Left ventricle myocardium inferior (tissue), 1 donor: ENCODE results near the gene GBA2. TPM values are rescaled to one million over a fixed set of nuclear protein-coding genes. Genes with fewer than 3 reads are reported as not detected.
A peak's percentile ranks its signal among the peaks of the same experiment; 100 is the strongest.

ENCODE experiments used
- DNase-seq: peaks from one replicate; pipeline ENCODE4 v3.0.0-alpha.2; 2020
- H3K27ac ChIP-seq: fragments of 200-600 bp; replicated peaks from 2 replicates; pipeline ENCODE4 v1.8.0; 2021
- H3K27me3 ChIP-seq: fragments of 200-600 bp; 2 replicates; pipeline ENCODE4 v1.8.0; 2021; ENCODE audit warnings: low read depth
- H3K36me3 ChIP-seq: fragments of 200-600 bp; 2 replicates; pipeline ENCODE4 v1.8.0; 2021
- H3K4me1 ChIP-seq: fragments of 200-600 bp; 2 replicates; pipeline ENCODE4 v1.8.0; 2021
- H3K4me3 ChIP-seq: fragments of 200-600 bp; 2 replicates; pipeline ENCODE4 v1.8.0; 2021; ENCODE audit warnings: mild to moderate bottlenecking, moderate library complexity
- H3K9me3 ChIP-seq: fragments of 200-600 bp; replicated peaks from 2 replicates; pipeline ENCODE4 v1.8.0; 2021
- CTCF ChIP-seq: fragments of 200-600 bp; IDR thresholded peaks from 2 replicates; pipeline ENCODE4 v1.8.0; 2021; ENCODE audit warnings: antibody characterized with exemption, mild to moderate bottlenecking, borderline replicate concordance
- intact Hi-C: fragments of 100-400 bp; cut with micrococcal nuclease; formaldehyde crosslinking; loops from one replicate; pipeline ENCODE4 v1.11.0; 2022
- total RNA-seq: library from RNA; stranded (reverse); fragmentation: NEBNext Ultra II Directional; extraction: Animal tissue kit (Norgen Biotek cat#: 25700); gene quantifications from one replicate; pipeline ENCODE4 v1.2.1, GENCODE V29; 2021
- donor health status: DM: no; HTN: yes; CAD: no; lungs with severe emphysema.

The GBA2 gene
- total RNA-seq, 1 donor from 2014 or later = 75.0 TPM

- intact Hi-C loops = no loop called here
- peaks cover 53% of the 10 kb centered on the region for H3K36me3 ChIP-seq
These were observed 3.5 kb downstream of the GBA2 start for GRCh38 chr9:35745569-35745968.

GRCh38 chr9:35743880-35744518, 5.0 kb downstream of the GBA2 start:
- no peak for DNase-seq
- peak overlapping the region; percentile 43 for H3K27ac ChIP-seq
- H3K4me3 ChIP-seq = no peak overlapping the region
- H3K9me3 ChIP-seq = no peaks in the 10 kb centered on the region
- H3K4me1 ChIP-seq = peaks cover 65% of the 10 kb centered on the region
- peaks cover 66% of the 10 kb centered on the region for H3K36me3 ChIP-seq
- no peak for TF ChIP-seq CTCF
- H3K27me3 ChIP-seq = no peaks in the 10 kb centered on the region
- intact Hi-C loops = no loop called here

More at GRCh38 chr9:35745569-35745968, 3.5 kb downstream of the GBA2 start:
- H3K4me3 ChIP-seq = peak overlapping the region; percentile 80
- no peak for DNase-seq
- peaks cover 80% of the 10 kb centered on the region for H3K4me1 ChIP-seq
- no peak for TF ChIP-seq CTCF
- H3K9me3 ChIP-seq = no peaks in the 10 kb centered on the region
- H3K27me3 ChIP-seq = no peaks in the 10 kb centered on the region
- H3K27ac ChIP-seq = peak overlapping the region; percentile 34

GRCh38 chr9:35743452-35743851, 5.6 kb downstream of the GBA2 start:
- H3K4me1 ChIP-seq = peaks cover 62% of the 10 kb centered on the region
- intact Hi-C loops = no loop called here
- TF ChIP-seq CTCF = no peak
- H3K27ac ChIP-seq = no peak overlapping the region
- peaks cover 72% of the 10 kb centered on the region for H3K36me3 ChIP-seq
- no peak overlapping the region for H3K4me3 ChIP-seq
- no peaks in the 10 kb centered on the region for H3K27me3 ChIP-seq
- DNase-seq = no peak
- H3K9me3 ChIP-seq = no peaks in the 10 kb centered on the region

- peaks cover 49% of the 10 kb centered on the region for H3K4me1 ChIP-seq
- intact Hi-C loops = no loop called here
- H3K27ac ChIP-seq = no peak overlapping the region
- no peaks in the 10 kb centered on the region for H3K27me3 ChIP-seq
- TF ChIP-seq CTCF = no peak
- peaks cover 89% of the 10 kb centered on the region for H3K36me3 ChIP-seq
- no peak overlapping the region for H3K4me3 ChIP-seq
- H3K9me3 ChIP-seq = no peaks in the 10 kb centered on the region
- no peak for DNase-seq
These were observed 7.3 kb downstream of the GBA2 start for GRCh38 chr9:35741740-35742139.

GRCh38 chr9:35740243-35740642, 8.8 kb downstream of the GBA2 start:
- peaks cover 99% of the 10 kb centered on the region for H3K36me3 ChIP-seq
- no peak overlapping the region for H3K27ac ChIP-seq
- TF ChIP-seq CTCF = no peak
- intact Hi-C loops = no loop called here
- no peaks in the 10 kb centered on the region for H3K27me3 ChIP-seq
- peaks cover 45% of the 10 kb centered on the region for H3K4me1 ChIP-seq
- no peak for DNase-seq
- H3K4me3 ChIP-seq = no peak overlapping the region
- H3K9me3 ChIP-seq = no peaks in the 10 kb centered on the region
